HepG2 (cell line): Measurements from ENCODE around the gene TUBB4B. TPM values are rescaled to one million over a fixed set of nuclear protein-coding genes. Genes with fewer than 3 reads are reported as not detected.

ENCODE experiments used
- ATAC-seq: fragments of 200-7000 bp; cut with Tn5 transposase; 3 replicates; pipeline ENCODE4 v1.9.1; 2020; ENCODE audit warnings: mild to moderate bottlenecking, moderate library complexity
- BruUV-seq: library from RNA; stranded (reverse); fragments of 400-500 nt; replicated peaks from 2 replicates; lab custom pipeline; 2021; lab: Mats Ljungman, UMichigan
- CTCF ChIA-PET: fragments of 300-600 bp; formaldehyde crosslinking; extraction: SDS; loops from one replicate; lab custom pipeline; 2021; ENCODE audit warnings: low total read pairs, inconsistent platforms, low intra/inter-chr PET ratio; lab: Yijun Ruan, JAX
- POLR2A ChIA-PET: fragments of 350-600 bp; sonication (Branson Sonifier 250); formaldehyde crosslinking; loops from one replicate; lab custom pipeline; 2020; ENCODE audit warnings: antibody characterized with exemption, inconsistent platforms; lab: Yijun Ruan, JAX
- DNase-seq: peaks from one replicate; pipeline ENCODE4 v3.0.0-alpha.2; 2015; ENCODE audit warnings: low spot score
- FAIRE-seq: peaks from 3 replicates; lab custom pipeline; 2011; peaks lifted over from hg19 to GRCh38; lab: Jason Lieb, UNC
- H2AFZ ChIP-seq: one replicate; pipeline ENCODE4 v1.6.1; 2011; ENCODE audit warnings: low read length, inconsistent platforms
- H3K27ac ChIP-seq: fragments of 300-600 bp; 3 replicates; pipeline ENCODE4 v1.8.0; 2011; ENCODE audit warnings: mixed run types, mild to moderate bottlenecking, mixed read lengths, low read length, inconsistent platforms; ENCODE audit not compliant: insufficient read depth; ENCODE audit errors: extremely low read length
- H3K27me3 ChIP-seq, 2 experiments: fragments of 200-600 bp in 1 of 2; 2 replicates in 1 of 2; 3 replicates in 1 of 2; pipeline versions ENCODE4 v1.6.0 to v1.8.0; 2011; ENCODE audit warnings: low read length in 2 of 2, mild to moderate bottlenecking in 2 of 2, moderate library complexity in 2 of 2, inconsistent platforms in 1 of 2; ENCODE audit not compliant: insufficient read depth in 2 of 2, control insufficient read depth in 1 of 2
- H3K36me3 ChIP-seq, 2 experiments: fragments of 200-600 bp in 1 of 2; replicated peaks in 1 of 2; 2 replicates in 1 of 2; 3 replicates in 1 of 2; pipeline versions ENCODE4 v1.5.1 to v1.8.0; 2011; ENCODE audit warnings: low read length in 2 of 2, inconsistent platforms in 1 of 2; ENCODE audit not compliant: insufficient read depth in 2 of 2, control insufficient read depth in 1 of 2
- H3K4me1 ChIP-seq: 2 replicates; pipeline ENCODE4 v1.5.1; 2012; ENCODE audit warnings: low read length, inconsistent platforms; ENCODE audit not compliant: insufficient read depth
- H3K4me2 ChIP-seq: 2 replicates; pipeline ENCODE4 v1.6.0; 2011; ENCODE audit warnings: low read depth, low read length, inconsistent platforms
- H3K4me3 ChIP-seq, 3 experiments: fragments of 200-600 bp in 1 of 3; sonication (generic), shearing (Covaris generic) in 1 of 3; replicated peaks in 1 of 3; 2 replicates each; pipeline ENCODE4 v1.5.1; 2011 to 2016; ENCODE audit warnings: low read length in 3 of 3, inconsistent platforms in 2 of 3, low read depth in 2 of 3, mild to moderate bottlenecking in 2 of 3, control low read depth in 1 of 3, mixed read lengths in 1 of 3; ENCODE audit not compliant: insufficient read depth in 1 of 3
- H3K79me2 ChIP-seq: one replicate; pipeline ENCODE4 v1.6.1; 2011; ENCODE audit warnings: low read length, inconsistent platforms; ENCODE audit not compliant: insufficient read depth
- H3K9ac ChIP-seq: 2 replicates; pipeline ENCODE4 v1.6.0; 2011; ENCODE audit warnings: mild to moderate bottlenecking, low read depth, low read length, inconsistent platforms; ENCODE audit not compliant: insufficient read depth
- H3K9me3 ChIP-seq: 2 replicates; pipeline ENCODE4 v1.5.1; 2012; ENCODE audit warnings: mild to moderate bottlenecking, low read length
- H4K20me1 ChIP-seq: 2 replicates; pipeline ENCODE4 v1.6.0; 2011; ENCODE audit warnings: inconsistent platforms, mild to moderate bottlenecking, low read length, moderate library complexity; ENCODE audit not compliant: insufficient read depth
- ARNTL ChIP-seq: sonication (generic); formaldehyde crosslinking; IDR thresholded peaks from 2 replicates; pipeline ENCODE4 v1.4.0; 2020; ENCODE audit warnings: mild to moderate bottlenecking, missing genetic modification reagents
- ATF7-NPFF ChIP-seq: sonication (generic); formaldehyde crosslinking; IDR thresholded peaks from 2 replicates; pipeline ENCODE4 v1.8.1; 2023; ENCODE audit warnings: mild to moderate bottlenecking, low read depth, missing genetic modification reagents, moderate library complexity
- DMAP1 ChIP-seq: IDR thresholded peaks from 2 replicates; pipeline ENCODE4 v1.6.1; 2016
- HDAC2 ChIP-seq: sonication (generic); formaldehyde crosslinking; IDR thresholded peaks from 2 replicates; pipeline ENCODE4 v1.4.0; 2020; ENCODE audit warnings: missing genetic modification reagents
- SALL2 ChIP-seq: sonication (generic); formaldehyde crosslinking; IDR thresholded peaks from 2 replicates; pipeline ENCODE4 v1.8.1; 2023; ENCODE audit warnings: mild to moderate bottlenecking, missing genetic modification reagents, inconsistent platforms
- SAP130 ChIP-seq: IDR thresholded peaks from 2 replicates; pipeline ENCODE4 v1.6.1; 2016; ENCODE audit warnings: low read depth
- SP5 ChIP-seq: IDR thresholded peaks from 2 replicates; pipeline ENCODE4 v1.6.1; 2016; ENCODE audit warnings: low read depth, borderline replicate concordance
- SRSF1 ChIP-seq: fragments of 200-400 bp; formaldehyde crosslinking; optimal IDR thresholded peaks from 2 replicates; pipeline ENCODE3; 2017; ENCODE audit warnings: mild to moderate bottlenecking, low read depth, low read length, moderate library complexity
- TBX3 ChIP-seq: fragments of 450-650 bp; IDR thresholded peaks from 2 replicates; pipeline ENCODE4 v1.6.1; 2017; ENCODE audit warnings: antibody characterized with exemption, mild to moderate bottlenecking, inconsistent platforms, borderline replicate concordance
- THAP8 ChIP-seq: sonication (generic); formaldehyde crosslinking; IDR thresholded peaks from 2 replicates; pipeline ENCODE4 v1.5.1; 2020; ENCODE audit warnings: missing genetic modification reagents, mild to moderate bottlenecking, borderline replicate concordance
- U2AF1 ChIP-seq: fragments of 200-400 bp; formaldehyde crosslinking; optimal IDR thresholded peaks from 2 replicates; pipeline ENCODE3; 2017; ENCODE audit warnings: mild to moderate bottlenecking, low read depth, low read length
- ZFX ChIP-seq: sonication (generic); formaldehyde crosslinking; IDR thresholded peaks from 2 replicates; pipeline ENCODE4 v1.4.0; 2020; ENCODE audit warnings: mild to moderate bottlenecking, low read depth, missing genetic modification reagents, moderate library complexity
- ZFY ChIP-seq: sonication (generic); formaldehyde crosslinking; IDR thresholded peaks from 2 replicates; pipeline ENCODE4 v1.4.0; 2020; ENCODE audit warnings: missing genetic modification reagents
- ZNF230 ChIP-seq: sonication (generic); formaldehyde crosslinking; IDR thresholded peaks from 2 replicates; pipeline ENCODE4 v1.4.0; 2020; ENCODE audit warnings: mild to moderate bottlenecking, missing genetic modification reagents
- ZNF263 ChIP-seq: sonication (generic); formaldehyde crosslinking; IDR thresholded peaks from 2 replicates; pipeline ENCODE4 v1.4.0; 2020; ENCODE audit warnings: missing genetic modification reagents
- ZNF782 ChIP-seq: sonication (generic); formaldehyde crosslinking; IDR thresholded peaks from 2 replicates; pipeline ENCODE4 v1.4.0; 2020; ENCODE audit warnings: missing genetic modification reagents, mild to moderate bottlenecking, borderline replicate concordance
- WGBS: methylation state at CpG from one replicate; pipeline ENCODE4 v1.1.6; 2017; ENCODE audit warnings: low lambda C conversion rate; 5-methylcytosine and 5-hydroxymethylcytosine counted together
- in situ Hi-C: cut with HindIII; loops from 2 replicates; pipeline ENCODE4 v1.10.0; 2017; ENCODE audit warnings: low pct_unique_long_range_greater_than_20kb; ENCODE audit not compliant: extremely low pct_ligation_motif_present
- intact Hi-C: fragments of 100-400 bp; cut with micrococcal nuclease; formaldehyde crosslinking; loops from one replicate; pipeline ENCODE4 v1.10.0; 2022; ENCODE audit not compliant: unreplicated experiment
- polyA plus RNA-seq, 8 experiments: library from polyadenylated mRNA; depleted of rRNA in 3 of 8; stranded (reverse) in 7 of 8; unstranded in 1 of 8; fragments of >200 nt; fragmentation: Illumina TruSeq in 4 of 8; extraction: Trizol in 4 of 8; gene quantifications; 2 replicates each; pipeline versions ENCODE4 v1.2.1 to v1.2.3, GENCODE V29; 2011 to 2016; ENCODE audit warnings: low read depth in 4 of 8, missing spikeins in 1 of 8, mixed read lengths in 1 of 8; ENCODE audit not compliant: insufficient read depth in 1 of 8
- total RNA-seq, 5 experiments: library from RNA; depleted of rRNA; stranded (reverse); fragments of >200 nt; fragmentation: Illumina TruSeq; extraction: Trizol; gene quantifications; 2 replicates each; pipeline ENCODE4 v1.2.3, GENCODE V29; 2016; ENCODE audit warnings: low read depth in 1 of 5
- TF ChIP-seq, protein P1 (sequence below): sonication (generic); formaldehyde crosslinking; conservative IDR thresholded peaks from 2 replicates; pipeline ENCODE4 v1.8.0; 2022; ENCODE audit warnings: mild to moderate bottlenecking, moderate library complexity, missing genetic modification reagents
- TF ChIP-seq, protein P2 (sequence below): sonication (generic); formaldehyde crosslinking; conservative IDR thresholded peaks from 2 replicates; pipeline ENCODE4 v1.4.0; 2020; ENCODE audit warnings: mild to moderate bottlenecking, missing genetic modification reagents, moderate library complexity

The TUBB4B gene
- total and polyA plus RNA-seq, 2 of the 13 experiments (the other 11 are each of a cell fraction or from before 2014, with no cell fraction given): 182 to 412 TPM

- ATAC-seq (peak; percentile 45), FAIRE-seq (no peak), DNase-seq (peak; percentile 76)
- peaks cover 6% of the 10 kb centered on the region for H3K79me2 ChIP-seq
- peak overlapping the region; percentile 82 for H3K9ac ChIP-seq
- in situ Hi-C loops (no loop called here), intact Hi-C loops (no loop called here)
- H3K4me1 ChIP-seq: peaks cover 21% of the 10 kb centered on the region
- no peaks in the 10 kb centered on the region; a peak in 1 of 5 replicates for H3K27me3 ChIP-seq
- peak overlapping the region; percentile 88 for H3K4me2 ChIP-seq
- H3K27ac ChIP-seq: peak overlapping the region; percentile 90
- H3K9me3 ChIP-seq: no peaks in the 10 kb centered on the region
- ChIA-PET CTCF (interaction anchor here (0.6 to 1.0 kb wide), 2 partner anchors 41 to 230 kb away, joined by 3 to 4 read pairs; no protein-coding TSS in a partner anchor), POLR2A (interaction anchor here (0.7 to 2.8 kb wide), 29 partner anchors 9 to 193 kb away, joined by 3 to 78 read pairs (median 7); partner anchors contain the start of genes ENTPD8, EXD3, MAN1B1 and NELFB)
- WGBS: 0% methylated on average over 7 of the region's 30 CpGs
- H4K20me1 ChIP-seq: no peaks in the 10 kb centered on the region
- H3K36me3 ChIP-seq: peaks cover 7 to 14% of the 10 kb centered on the region in 2 experiments; a peak in 3 of 5 replicates
- no peak overlapping the region for H2AFZ ChIP-seq
- BruUV-seq: TSS peak; percentile 84
- peak overlapping the region; percentile 58 to 88 (median 87) for H3K4me3 ChIP-seq
- TF ChIP-seq SP5 (CRISPR knock-in tag) (peak; percentile 33), ZNF782 (CRISPR knock-in tag) (no peak), ATF7-NPFF (CRISPR knock-in tag) (no peak; the same call in 1 of the 2 replicates), ZFY (CRISPR knock-in tag) (peak; percentile 15; the same call in 1 of the 2 replicates), ARNTL (CRISPR knock-in tag) (no peak), TBX3 (no peak), ZNF263 (CRISPR knock-in tag) (no peak), ZFX (CRISPR knock-in tag) (peak; percentile 34), ZNF230 (CRISPR knock-in tag) (0 out of 2 replicates have a peak, but pooled peaks have one; percentile 74), SRSF1 (no peak), U2AF1 (no peak), THAP8 (peak; percentile 33; the same call in 1 of the 2 replicates), SALL2 (CRISPR knock-in tag) (no peak; the same call in 1 of the 2 replicates), DMAP1 (CRISPR knock-in tag) (peak; percentile 73; the same call in 1 of the 2 replicates), HDAC2 (0 out of 2 replicates have a peak, but pooled peaks have one; percentile 11), SAP130 (CRISPR knock-in tag) (no peak)
- TF ChIP-seq, protein P1, sequence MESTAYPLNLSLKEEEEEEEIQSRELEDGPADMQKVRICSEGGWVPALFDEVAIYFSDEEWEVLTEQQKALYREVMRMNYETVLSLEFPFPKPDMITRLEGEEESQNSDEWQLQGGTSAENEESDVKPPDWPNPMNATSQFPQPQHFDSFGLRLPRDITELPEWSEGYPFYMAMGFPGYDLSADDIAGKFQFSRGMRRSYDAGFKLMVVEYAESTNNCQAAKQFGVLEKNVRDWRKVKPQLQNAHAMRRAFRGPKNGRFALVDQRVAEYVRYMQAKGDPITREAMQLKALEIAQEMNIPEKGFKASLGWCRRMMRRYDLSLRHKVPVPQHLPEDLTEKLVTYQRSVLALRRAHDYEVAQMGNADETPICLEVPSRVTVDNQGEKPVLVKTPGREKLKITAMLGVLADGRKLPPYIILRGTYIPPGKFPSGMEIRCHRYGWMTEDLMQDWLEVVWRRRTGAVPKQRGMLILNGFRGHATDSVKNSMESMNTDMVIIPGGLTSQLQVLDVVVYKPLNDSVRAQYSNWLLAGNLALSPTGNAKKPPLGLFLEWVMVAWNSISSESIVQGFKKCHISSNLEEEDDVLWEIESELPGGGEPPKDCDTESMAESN: peak; percentile 70
- TF ChIP-seq, protein P2, sequence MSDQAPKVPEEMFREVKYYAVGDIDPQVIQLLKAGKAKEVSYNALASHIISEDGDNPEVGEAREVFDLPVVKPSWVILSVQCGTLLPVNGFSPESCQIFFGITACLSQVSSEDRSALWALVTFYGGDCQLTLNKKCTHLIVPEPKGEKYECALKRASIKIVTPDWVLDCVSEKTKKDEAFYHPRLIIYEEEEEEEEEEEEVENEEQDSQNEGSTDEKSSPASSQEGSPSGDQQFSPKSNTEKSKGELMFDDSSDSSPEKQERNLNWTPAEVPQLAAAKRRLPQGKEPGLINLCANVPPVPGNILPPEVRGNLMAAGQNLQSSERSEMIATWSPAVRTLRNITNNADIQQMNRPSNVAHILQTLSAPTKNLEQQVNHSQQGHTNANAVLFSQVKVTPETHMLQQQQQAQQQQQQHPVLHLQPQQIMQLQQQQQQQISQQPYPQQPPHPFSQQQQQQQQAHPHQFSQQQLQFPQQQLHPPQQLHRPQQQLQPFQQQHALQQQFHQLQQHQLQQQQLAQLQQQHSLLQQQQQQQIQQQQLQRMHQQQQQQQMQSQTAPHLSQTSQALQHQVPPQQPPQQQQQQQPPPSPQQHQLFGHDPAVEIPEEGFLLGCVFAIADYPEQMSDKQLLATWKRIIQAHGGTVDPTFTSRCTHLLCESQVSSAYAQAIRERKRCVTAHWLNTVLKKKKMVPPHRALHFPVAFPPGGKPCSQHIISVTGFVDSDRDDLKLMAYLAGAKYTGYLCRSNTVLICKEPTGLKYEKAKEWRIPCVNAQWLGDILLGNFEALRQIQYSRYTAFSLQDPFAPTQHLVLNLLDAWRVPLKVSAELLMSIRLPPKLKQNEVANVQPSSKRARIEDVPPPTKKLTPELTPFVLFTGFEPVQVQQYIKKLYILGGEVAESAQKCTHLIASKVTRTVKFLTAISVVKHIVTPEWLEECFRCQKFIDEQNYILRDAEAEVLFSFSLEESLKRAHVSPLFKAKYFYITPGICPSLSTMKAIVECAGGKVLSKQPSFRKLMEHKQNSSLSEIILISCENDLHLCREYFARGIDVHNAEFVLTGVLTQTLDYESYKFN (CRISPR knock-in tag): peak; percentile 10; the same call in 1 of the 2 replicates
These were observed 35.6 kb downstream of the TUBB4B start for GRCh38 chr9:137276473-137277328.
